Prostate gland (tissue), 2 donors: Measurements from ENCODE around the gene UBASH3B.

ENCODE experiments used
- POLR2A ChIP-seq: fragments of 450-650 bp; IDR thresholded peaks from one replicate; pipeline ENCODE4 v1.6.1; 2016; ENCODE audit warnings: antibody characterized with exemption, mild to moderate bottlenecking
- POLR2AphosphoS5 ChIP-seq: sonication (generic); formaldehyde crosslinking; IDR thresholded peaks from one replicate; pipeline ENCODE4 v1.6.1; 2017; ENCODE audit warnings: antibody characterized with exemption
- TF ChIP-seq, protein P1 (sequence below), 4 experiments: fragments of 200-600 bp in 2 of 4; fragments of 450-650 bp in 2 of 4; sonication (generic) in 2 of 4; IDR thresholded peaks; 1 replicate in 3 of 4; 2 replicates in 1 of 4; pipeline ENCODE4 v1.5.1; 2016 to 2019; ENCODE audit warnings: antibody characterized with exemption in 4 of 4, mild to moderate bottlenecking in 2 of 4, moderate library complexity in 2 of 4

- TF ChIP-seq POLR2AphosphoS5 (no peak), POLR2A (no peak)
- TF ChIP-seq, protein P1, sequence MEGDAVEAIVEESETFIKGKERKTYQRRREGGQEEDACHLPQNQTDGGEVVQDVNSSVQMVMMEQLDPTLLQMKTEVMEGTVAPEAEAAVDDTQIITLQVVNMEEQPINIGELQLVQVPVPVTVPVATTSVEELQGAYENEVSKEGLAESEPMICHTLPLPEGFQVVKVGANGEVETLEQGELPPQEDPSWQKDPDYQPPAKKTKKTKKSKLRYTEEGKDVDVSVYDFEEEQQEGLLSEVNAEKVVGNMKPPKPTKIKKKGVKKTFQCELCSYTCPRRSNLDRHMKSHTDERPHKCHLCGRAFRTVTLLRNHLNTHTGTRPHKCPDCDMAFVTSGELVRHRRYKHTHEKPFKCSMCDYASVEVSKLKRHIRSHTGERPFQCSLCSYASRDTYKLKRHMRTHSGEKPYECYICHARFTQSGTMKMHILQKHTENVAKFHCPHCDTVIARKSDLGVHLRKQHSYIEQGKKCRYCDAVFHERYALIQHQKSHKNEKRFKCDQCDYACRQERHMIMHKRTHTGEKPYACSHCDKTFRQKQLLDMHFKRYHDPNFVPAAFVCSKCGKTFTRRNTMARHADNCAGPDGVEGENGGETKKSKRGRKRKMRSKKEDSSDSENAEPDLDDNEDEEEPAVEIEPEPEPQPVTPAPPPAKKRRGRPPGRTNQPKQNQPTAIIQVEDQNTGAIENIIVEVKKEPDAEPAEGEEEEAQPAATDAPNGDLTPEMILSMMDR (IDR thresholded peaks at IDR 0.05), result no peak
Measured at GRCh38 chr11:122764371-122765090, 109.0 kb downstream of the UBASH3B start.
